Measurements from ENCODE around the gene CCDC40. TPM values are rescaled to one million over a fixed set of nuclear protein-coding genes. Genes with fewer than 3 reads are reported as not detected.
"Not testable (repeated sequence)": the region's sequence is repeated elsewhere in the genome, so short reads cannot be mapped to it uniquely, and the experiment has no call there.

Gene CCDC40
- total and polyA plus RNA-seq, 2 donors = 0.57 to 1.5 TPM

DNA sequence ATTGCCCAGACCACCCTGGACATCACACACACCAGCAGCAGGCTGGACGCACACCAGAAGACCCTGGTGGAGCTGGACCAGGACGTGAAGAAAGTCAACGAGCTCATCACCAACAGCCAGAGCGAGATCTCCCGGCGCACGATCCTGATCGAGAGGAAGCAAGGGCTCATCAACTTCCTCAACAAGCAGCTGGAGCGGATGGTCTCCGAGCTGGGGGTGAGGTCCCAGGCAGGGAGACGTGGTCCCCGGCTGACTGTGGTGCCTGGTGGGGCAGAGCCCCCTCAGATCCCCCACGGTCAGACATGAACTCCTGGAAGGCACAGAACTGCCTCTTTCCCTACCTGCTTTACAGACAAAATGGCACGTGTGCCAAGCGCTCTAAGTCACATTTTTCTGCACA, 48.3 kb downstream of the CCDC40 start:
- peaks cover 0 to 7% of the 10 kb centered on the region in 2 donors for H3K4me1 ChIP-seq (ENCODE audit: control insufficient read depth in 2 of 2, insufficient read depth in 2 of 2, low read length in 2 of 2)
- no peak overlapping the region for H3K4me3 ChIP-seq (ENCODE audit: low read length in 2 of 2)
- no peaks in the 10 kb centered on the region for H3K36me3 ChIP-seq (ENCODE audit: control insufficient read depth in 2 of 2, insufficient read depth in 2 of 2, low read length in 1 of 2)
- DNase-seq (ENCODE audit: low read depth in 6 of 9, low spot score in 9 of 9) = no peak
- H3K27me3 ChIP-seq (ENCODE audit: control insufficient read depth in 2 of 2, insufficient read depth in 1 of 2, low read length in 1 of 2) = peaks cover 0 to 5% of the 10 kb centered on the region in 2 donors
- no peak overlapping the region for H3K27ac ChIP-seq (ENCODE audit: low read depth in 1 of 2, low read length in 1 of 2)
- WGBS = 94% methylated on average over 15 of the region's 15 CpGs
- H3K9me3 ChIP-seq (ENCODE audit: control insufficient read depth in 2 of 2, insufficient read depth in 1 of 2, low read length in 1 of 2) = no peaks in the 10 kb centered on the region

DNA sequence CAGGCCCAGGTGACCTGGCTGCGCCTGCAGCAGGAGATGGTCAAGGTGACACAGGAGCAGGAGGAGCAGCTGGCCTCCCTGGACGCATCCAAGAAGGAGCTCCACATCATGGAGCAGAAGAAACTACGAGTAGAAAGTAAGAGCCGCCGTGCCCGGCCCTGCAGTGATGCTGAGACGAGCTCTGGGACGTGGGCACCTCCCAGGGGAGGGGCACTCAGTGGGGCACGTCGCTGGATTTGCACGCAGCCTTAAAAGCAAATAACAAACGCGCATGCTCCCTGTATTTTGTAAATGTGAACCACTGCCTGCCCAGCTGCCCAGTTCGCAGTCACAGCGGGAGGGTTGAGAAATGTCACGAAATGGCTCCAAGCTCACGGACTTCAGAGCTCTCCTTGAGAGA, 49.6 kb downstream of the CCDC40 start:
- Histone ChIP-seq H3K27ac (ENCODE audit: low read depth in 1 of 2, low read length in 1 of 2) (no peak overlapping the region), H3K36me3 (ENCODE audit: control insufficient read depth in 2 of 2, insufficient read depth in 2 of 2, low read length in 1 of 2) (no peaks in the 10 kb centered on the region), H3K27me3 (ENCODE audit: control insufficient read depth in 2 of 2, insufficient read depth in 1 of 2, low read length in 1 of 2) (peaks cover 0 to 5% of the 10 kb centered on the region in 2 donors), H3K4me3 (ENCODE audit: low read length in 2 of 2) (no peak overlapping the region), H3K9me3 (ENCODE audit: control insufficient read depth in 2 of 2, insufficient read depth in 1 of 2, low read length in 1 of 2) (no peaks in the 10 kb centered on the region), H3K4me1 (ENCODE audit: control insufficient read depth in 2 of 2, insufficient read depth in 2 of 2, low read length in 2 of 2) (peaks cover 0 to 7% of the 10 kb centered on the region in 2 donors)
- WGBS = 92% methylated on average over 17 of the region's 17 CpGs
- DNase-seq (ENCODE audit: low read depth in 6 of 9, low spot score in 9 of 9) = no peak

GRCh38 chr17:80086616-80087015, 50.2 kb downstream of the CCDC40 start:
- H3K4me1 ChIP-seq (ENCODE audit: control insufficient read depth in 2 of 2, insufficient read depth in 2 of 2, low read length in 2 of 2) = peaks cover 0 to 7% of the 10 kb centered on the region in 2 donors
- 89% methylated on average over 11 of the region's 11 CpGs for WGBS
- peaks cover 0 to 5% of the 10 kb centered on the region in 2 donors for H3K27me3 ChIP-seq (ENCODE audit: control insufficient read depth in 2 of 2, insufficient read depth in 1 of 2, low read length in 1 of 2)
- H3K27ac ChIP-seq (ENCODE audit: low read depth in 1 of 2, low read length in 1 of 2) = no peak overlapping the region
- H3K9me3 ChIP-seq (ENCODE audit: control insufficient read depth in 2 of 2, insufficient read depth in 1 of 2, low read length in 1 of 2) = no peaks in the 10 kb centered on the region
- no peaks in the 10 kb centered on the region for H3K36me3 ChIP-seq (ENCODE audit: control insufficient read depth in 2 of 2, insufficient read depth in 2 of 2, low read length in 1 of 2)
- DNase-seq (ENCODE audit: low read depth in 6 of 9, low spot score in 9 of 9) = no peak
- no peak overlapping the region for H3K4me3 ChIP-seq (ENCODE audit: low read length in 2 of 2)

DNA sequence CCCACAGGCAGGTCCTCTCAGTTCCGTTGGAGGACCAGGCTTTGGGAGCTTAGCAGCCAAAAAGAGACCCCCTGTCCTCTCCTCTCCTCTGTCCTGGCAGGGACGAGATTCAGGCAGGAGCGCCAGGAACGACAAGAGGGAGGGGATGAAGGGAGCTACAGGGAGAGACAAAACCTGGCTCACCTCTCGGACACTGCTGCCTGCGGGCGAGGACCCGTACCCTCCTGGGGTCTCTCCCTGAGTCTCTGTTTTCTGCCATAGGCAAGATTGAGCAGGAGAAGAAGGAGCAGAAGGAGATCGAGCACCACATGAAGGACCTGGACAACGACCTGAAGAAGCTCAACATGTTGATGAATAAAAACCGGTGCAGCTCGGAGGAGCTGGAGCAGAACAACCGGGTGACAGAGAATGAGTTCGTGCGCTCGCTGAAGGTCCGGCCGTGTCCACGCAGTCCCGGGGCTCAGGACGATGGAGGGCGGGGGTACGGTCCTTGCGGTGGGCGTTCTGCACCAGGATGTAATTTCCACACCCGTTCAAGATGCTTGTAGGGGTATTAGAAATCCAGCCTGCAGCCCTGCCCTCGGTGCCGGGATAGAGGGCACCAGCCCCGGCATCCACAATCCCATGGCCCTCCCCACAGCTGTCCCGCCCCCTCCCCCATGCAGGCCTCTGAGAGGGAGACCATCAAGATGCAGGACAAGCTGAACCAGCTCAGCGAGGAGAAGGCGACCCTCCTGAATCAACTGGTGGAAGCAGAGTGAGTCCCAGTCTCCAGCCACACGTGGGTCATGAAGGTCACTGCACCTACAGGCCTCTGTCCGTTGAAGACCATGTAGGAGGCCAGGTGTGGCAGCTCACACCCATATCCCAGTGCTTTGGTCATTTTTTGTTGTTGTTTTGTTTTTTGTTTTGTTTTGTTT, 51.2 kb downstream of the CCDC40 start:
- H3K27ac ChIP-seq (ENCODE audit: low read depth in 1 of 2, low read length in 1 of 2) = no peak overlapping the region
- no peak overlapping the region for H3K4me3 ChIP-seq (ENCODE audit: low read length in 2 of 2)
- no peaks in the 10 kb centered on the region for H3K36me3 ChIP-seq (ENCODE audit: control insufficient read depth in 2 of 2, insufficient read depth in 2 of 2, low read length in 1 of 2)
- no peak for DNase-seq (ENCODE audit: low read depth in 6 of 9, low spot score in 9 of 9)
- peaks cover 0 to 4% of the 10 kb centered on the region in 2 donors for H3K4me1 ChIP-seq (ENCODE audit: control insufficient read depth in 2 of 2, insufficient read depth in 2 of 2, low read length in 2 of 2)
- peaks cover 0 to 5% of the 10 kb centered on the region in 2 donors for H3K27me3 ChIP-seq (ENCODE audit: control insufficient read depth in 2 of 2, insufficient read depth in 1 of 2, low read length in 1 of 2)
- no peaks in the 10 kb centered on the region for H3K9me3 ChIP-seq (ENCODE audit: control insufficient read depth in 2 of 2, insufficient read depth in 1 of 2, low read length in 1 of 2)
- 88% methylated on average over 34 of the region's 34 CpGs for WGBS

GRCh38 chr17:80089762-80090161, 53.3 kb downstream of the CCDC40 start:
- WGBS = 98% methylated on average over 16 of the region's 16 CpGs
- no peak overlapping the region for H3K4me3 ChIP-seq (ENCODE audit: low read length in 2 of 2)
- H3K27ac ChIP-seq (ENCODE audit: low read depth in 1 of 2, low read length in 1 of 2) = no peak overlapping the region
- H3K36me3 ChIP-seq (ENCODE audit: control insufficient read depth in 2 of 2, insufficient read depth in 2 of 2, low read length in 1 of 2) = no peaks in the 10 kb centered on the region
- H3K9me3 ChIP-seq (ENCODE audit: control insufficient read depth in 2 of 2, insufficient read depth in 1 of 2, low read length in 1 of 2) = no peaks in the 10 kb centered on the region
- no peak for DNase-seq (ENCODE audit: low read depth in 6 of 9, low spot score in 9 of 9)
- H3K4me1 ChIP-seq (ENCODE audit: control insufficient read depth in 2 of 2, insufficient read depth in 2 of 2, low read length in 2 of 2) = no peaks in the 10 kb centered on the region
- H3K27me3 ChIP-seq (ENCODE audit: control insufficient read depth in 2 of 2, insufficient read depth in 1 of 2, low read length in 1 of 2) = peaks cover 0 to 5% of the 10 kb centered on the region in 2 donors

GRCh38 chr17:80090164-80090563, 53.7 kb downstream of the CCDC40 start:
- not testable (repeated sequence) for H3K4me1 ChIP-seq (ENCODE audit: control insufficient read depth in 2 of 2, insufficient read depth in 2 of 2, low read length in 2 of 2); H3K27ac ChIP-seq (ENCODE audit: low read depth in 1 of 2, low read length in 1 of 2); H3K9me3 ChIP-seq (ENCODE audit: control insufficient read depth in 2 of 2, insufficient read depth in 1 of 2, low read length in 1 of 2); DNase-seq (ENCODE audit: low read depth in 6 of 9, low spot score in 9 of 9); H3K36me3 ChIP-seq (ENCODE audit: control insufficient read depth in 2 of 2, insufficient read depth in 2 of 2, low read length in 1 of 2); H3K27me3 ChIP-seq (ENCODE audit: control insufficient read depth in 2 of 2, insufficient read depth in 1 of 2, low read length in 1 of 2); H3K4me3 ChIP-seq (ENCODE audit: low read length in 2 of 2)
- WGBS = 95% methylated on average over 44 of the region's 44 CpGs

DNA sequence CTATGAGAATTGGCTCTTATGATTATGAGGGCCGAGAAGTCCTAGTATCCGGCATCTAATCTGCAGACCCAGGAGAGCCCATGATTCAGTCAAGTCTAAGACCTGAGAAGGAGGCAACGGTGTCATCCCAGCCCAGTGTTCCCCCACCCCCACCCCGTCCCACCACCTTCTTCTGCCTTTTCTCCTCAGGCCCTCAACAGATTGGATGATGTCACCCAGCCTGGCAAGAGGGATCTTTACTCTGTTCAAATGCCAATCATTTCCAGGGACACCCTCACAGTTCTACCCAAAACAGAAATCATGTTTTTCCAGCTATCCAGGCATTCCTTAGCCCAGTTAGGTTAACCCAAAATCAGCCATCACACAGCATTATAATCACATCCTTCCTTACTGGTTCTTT, 54.9 kb downstream of the CCDC40 start:
- no peak for DNase-seq (ENCODE audit: low read depth in 6 of 9, low spot score in 9 of 9)
- Histone ChIP-seq H3K27me3 (ENCODE audit: control insufficient read depth in 2 of 2, insufficient read depth in 1 of 2, low read length in 1 of 2) (peaks cover 0 to 5% of the 10 kb centered on the region in 2 donors), H3K27ac (ENCODE audit: low read depth in 1 of 2, low read length in 1 of 2) (no peak overlapping the region), H3K36me3 (ENCODE audit: control insufficient read depth in 2 of 2, insufficient read depth in 2 of 2, low read length in 1 of 2) (no peaks in the 10 kb centered on the region), H3K9me3 (ENCODE audit: control insufficient read depth in 2 of 2, insufficient read depth in 1 of 2, low read length in 1 of 2) (no peaks in the 10 kb centered on the region), H3K4me3 (ENCODE audit: low read length in 2 of 2) (no peak overlapping the region), H3K4me1 (ENCODE audit: control insufficient read depth in 2 of 2, insufficient read depth in 2 of 2, low read length in 2 of 2) (no peaks in the 10 kb centered on the region)
- 96% methylated on average over 4 of the region's 4 CpGs for WGBS

- no peaks in the 10 kb centered on the region for H3K27me3 ChIP-seq (ENCODE audit: control insufficient read depth in 2 of 2, insufficient read depth in 1 of 2, low read length in 1 of 2)
- 69% methylated on average over 8 of the region's 8 CpGs for WGBS
- H3K36me3 ChIP-seq (ENCODE audit: control insufficient read depth in 2 of 2, insufficient read depth in 2 of 2, low read length in 1 of 2) = no peaks in the 10 kb centered on the region
- H3K9me3 ChIP-seq (ENCODE audit: control insufficient read depth in 2 of 2, insufficient read depth in 1 of 2, low read length in 1 of 2) = no peaks in the 10 kb centered on the region
- H3K4me1 ChIP-seq (ENCODE audit: control insufficient read depth in 2 of 2, insufficient read depth in 2 of 2, low read length in 2 of 2) = no peaks in the 10 kb centered on the region
- no peak for DNase-seq (ENCODE audit: low read depth in 6 of 9, low spot score in 9 of 9)
- no peak overlapping the region for H3K27ac ChIP-seq (ENCODE audit: low read depth in 1 of 2, low read length in 1 of 2)
- no peak overlapping the region for H3K4me3 ChIP-seq (ENCODE audit: low read length in 2 of 2)
These were observed 56.5 kb downstream of the CCDC40 start for GRCh38 chr17:80092959-80093358.

DNA sequence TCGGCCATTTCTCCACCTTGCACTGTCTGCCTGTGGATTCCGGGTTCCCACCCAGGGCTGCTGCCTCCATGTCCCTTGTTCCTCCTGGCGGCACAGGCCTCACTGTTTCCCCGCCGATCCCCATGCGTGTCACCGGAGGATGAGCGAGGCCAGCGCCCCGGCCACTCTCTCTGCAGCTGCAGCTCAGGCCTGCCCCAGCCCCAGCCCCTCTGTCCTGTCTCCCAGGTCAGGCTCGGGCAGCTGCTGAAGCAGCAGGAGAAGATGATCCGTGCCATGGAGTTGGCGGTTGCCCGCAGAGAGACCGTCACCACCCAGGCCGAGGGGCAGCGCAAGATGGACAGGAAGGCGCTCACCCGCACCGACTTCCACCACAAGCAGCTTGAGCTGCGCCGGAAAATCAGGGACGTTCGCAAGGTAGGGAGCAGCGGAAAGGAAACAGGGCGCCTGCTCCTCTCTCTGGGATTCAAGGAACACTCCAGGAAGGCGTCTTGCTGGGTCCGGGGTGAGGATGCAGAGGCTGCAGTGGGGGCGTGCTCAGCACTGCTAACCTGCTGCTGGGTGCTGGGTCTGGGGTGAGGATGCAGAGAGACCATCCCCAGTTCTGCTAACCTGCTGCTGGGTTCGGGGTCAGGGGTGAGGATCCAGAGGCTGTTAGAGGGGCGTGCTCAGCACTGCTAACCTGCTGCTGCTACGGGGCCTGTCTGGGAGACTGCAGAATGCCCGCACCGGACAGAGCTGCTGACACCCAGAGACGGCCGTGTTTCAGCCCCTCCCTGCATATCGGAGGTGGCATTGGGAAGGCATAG, 58.8 kb downstream of the CCDC40 start:
- H3K27ac ChIP-seq (ENCODE audit: low read depth in 1 of 2, low read length in 1 of 2) = no peak overlapping the region
- H3K36me3 ChIP-seq (ENCODE audit: control insufficient read depth in 2 of 2, insufficient read depth in 2 of 2, low read length in 1 of 2) = no peaks in the 10 kb centered on the region
- 96% methylated on average over 37 of the region's 37 CpGs for WGBS
- peaks cover 0 to 2% of the 10 kb centered on the region in 2 donors for H3K27me3 ChIP-seq (ENCODE audit: control insufficient read depth in 2 of 2, insufficient read depth in 1 of 2, low read length in 1 of 2)
- H3K4me1 ChIP-seq (ENCODE audit: control insufficient read depth in 2 of 2, insufficient read depth in 2 of 2, low read length in 2 of 2) = peaks cover 5 to 7% of the 10 kb centered on the region in 2 donors
- DNase-seq (ENCODE audit: low read depth in 6 of 9, low spot score in 9 of 9) = no peak
- H3K4me3 ChIP-seq (ENCODE audit: low read length in 2 of 2) = no peak overlapping the region
- H3K9me3 ChIP-seq (ENCODE audit: control insufficient read depth in 2 of 2, insufficient read depth in 1 of 2, low read length in 1 of 2) = peaks cover 0 to 4% of the 10 kb centered on the region in 2 donors

All from thymus (tissue), 11 donors.